ENCODE data around the gene MTHFSD.

The MTHFSD gene

DNA sequence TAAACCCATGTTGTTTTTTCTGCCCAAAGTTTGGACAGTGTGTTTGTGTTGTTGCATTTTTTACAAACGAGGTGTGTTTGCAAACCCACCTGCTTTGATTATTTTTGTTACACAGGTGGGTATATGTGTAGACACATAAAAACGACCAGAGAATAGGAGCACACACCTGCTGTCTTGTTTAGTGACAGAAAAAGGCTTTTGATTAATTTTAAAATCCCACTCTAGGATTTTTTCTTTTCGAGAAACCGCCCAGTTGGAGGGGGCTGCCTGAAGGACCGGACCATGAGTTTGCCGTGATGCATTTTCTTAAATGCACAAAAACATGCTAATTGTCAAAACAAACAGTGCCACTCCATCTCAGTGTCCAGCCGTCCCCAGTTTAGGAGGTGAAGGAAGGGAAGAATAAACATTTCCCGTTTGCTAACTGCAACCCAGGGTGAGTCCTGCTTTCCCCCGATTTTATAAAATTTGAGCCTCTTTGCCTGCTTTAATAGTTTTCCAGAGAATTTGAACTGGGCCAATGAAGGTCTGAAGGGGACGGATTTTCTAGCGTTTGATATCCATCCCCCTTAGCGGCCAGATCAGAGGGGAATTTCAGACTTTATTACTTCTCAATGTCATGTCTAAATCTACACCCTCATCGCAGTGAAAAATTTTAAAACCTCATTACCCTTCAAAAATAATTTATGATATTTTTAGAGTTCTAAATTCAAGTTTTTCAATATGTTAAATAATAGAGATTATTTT lies 14.8 kb upstream of the MTHFSD start:
- DNase-seq: no peak

DNA sequence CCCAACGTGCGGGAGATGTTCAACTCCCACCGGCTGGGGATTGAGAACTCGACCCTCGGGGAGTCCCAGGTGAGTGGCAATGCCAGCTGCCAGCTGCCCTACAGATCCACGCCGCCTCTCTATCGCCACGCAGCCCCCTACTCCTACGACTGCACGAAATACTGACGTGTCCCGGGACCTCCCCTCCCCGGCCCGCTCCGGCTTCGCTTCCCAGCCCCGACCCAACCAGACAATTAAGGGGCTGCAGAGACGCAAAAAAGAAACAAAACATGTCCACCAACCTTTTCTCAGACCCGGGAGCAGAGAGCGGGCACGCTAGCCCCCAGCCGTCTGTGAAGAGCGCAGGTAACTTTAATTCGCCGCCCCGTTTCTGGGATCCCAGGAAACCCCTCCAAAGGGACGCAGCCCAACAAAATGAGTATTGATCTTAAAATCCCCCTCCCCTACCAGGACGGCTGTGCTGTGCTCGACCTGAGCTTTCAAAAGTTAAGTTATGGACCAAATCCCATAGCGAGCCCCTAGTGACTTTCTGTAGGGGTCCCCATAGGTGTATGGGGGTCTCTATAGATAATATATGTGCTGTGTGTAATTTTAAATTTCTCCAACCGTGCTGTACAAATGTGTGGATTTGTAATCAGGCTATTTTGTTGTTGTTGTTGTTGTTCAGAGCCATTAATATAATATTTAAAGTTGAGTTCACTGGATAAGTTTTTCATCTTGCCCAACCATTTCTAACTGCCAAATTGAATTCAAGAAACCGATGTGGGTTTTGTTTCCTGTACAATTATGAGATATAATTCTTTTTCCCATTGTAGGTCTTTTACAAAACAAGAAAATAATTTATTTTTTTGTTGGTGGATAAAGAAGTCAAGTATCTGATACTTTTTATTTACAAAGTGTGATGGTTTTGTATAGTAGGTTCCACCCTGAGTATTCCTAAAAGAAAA lies 13.9 kb upstream of the MTHFSD start:
- no peak for DNase-seq

DNA sequence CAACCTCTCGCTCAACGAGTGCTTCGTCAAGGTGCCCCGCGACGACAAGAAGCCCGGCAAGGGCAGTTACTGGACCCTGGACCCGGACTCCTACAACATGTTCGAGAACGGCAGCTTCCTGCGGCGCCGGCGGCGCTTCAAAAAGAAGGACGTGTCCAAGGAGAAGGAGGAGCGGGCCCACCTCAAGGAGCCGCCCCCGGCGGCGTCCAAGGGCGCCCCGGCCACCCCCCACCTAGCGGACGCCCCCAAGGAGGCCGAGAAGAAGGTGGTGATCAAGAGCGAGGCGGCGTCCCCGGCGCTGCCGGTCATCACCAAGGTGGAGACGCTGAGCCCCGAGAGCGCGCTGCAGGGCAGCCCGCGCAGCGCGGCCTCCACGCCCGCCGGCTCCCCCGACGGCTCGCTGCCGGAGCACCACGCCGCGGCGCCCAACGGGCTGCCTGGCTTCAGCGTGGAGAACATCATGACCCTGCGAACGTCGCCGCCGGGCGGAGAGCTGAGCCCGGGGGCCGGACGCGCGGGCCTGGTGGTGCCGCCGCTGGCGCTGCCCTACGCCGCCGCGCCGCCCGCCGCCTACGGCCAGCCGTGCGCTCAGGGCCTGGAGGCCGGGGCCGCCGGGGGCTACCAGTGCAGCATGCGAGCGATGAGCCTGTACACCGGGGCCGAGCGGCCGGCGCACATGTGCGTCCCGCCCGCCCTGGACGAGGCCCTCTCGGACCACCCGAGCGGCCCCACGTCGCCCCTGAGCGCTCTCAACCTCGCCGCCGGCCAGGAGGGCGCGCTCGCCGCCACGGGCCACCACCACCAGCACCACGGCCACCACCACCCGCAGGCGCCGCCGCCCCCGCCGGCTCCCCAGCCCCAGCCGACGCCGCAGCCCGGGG lies 12.9 kb upstream of the MTHFSD start:
- no peak for DNase-seq

DNA sequence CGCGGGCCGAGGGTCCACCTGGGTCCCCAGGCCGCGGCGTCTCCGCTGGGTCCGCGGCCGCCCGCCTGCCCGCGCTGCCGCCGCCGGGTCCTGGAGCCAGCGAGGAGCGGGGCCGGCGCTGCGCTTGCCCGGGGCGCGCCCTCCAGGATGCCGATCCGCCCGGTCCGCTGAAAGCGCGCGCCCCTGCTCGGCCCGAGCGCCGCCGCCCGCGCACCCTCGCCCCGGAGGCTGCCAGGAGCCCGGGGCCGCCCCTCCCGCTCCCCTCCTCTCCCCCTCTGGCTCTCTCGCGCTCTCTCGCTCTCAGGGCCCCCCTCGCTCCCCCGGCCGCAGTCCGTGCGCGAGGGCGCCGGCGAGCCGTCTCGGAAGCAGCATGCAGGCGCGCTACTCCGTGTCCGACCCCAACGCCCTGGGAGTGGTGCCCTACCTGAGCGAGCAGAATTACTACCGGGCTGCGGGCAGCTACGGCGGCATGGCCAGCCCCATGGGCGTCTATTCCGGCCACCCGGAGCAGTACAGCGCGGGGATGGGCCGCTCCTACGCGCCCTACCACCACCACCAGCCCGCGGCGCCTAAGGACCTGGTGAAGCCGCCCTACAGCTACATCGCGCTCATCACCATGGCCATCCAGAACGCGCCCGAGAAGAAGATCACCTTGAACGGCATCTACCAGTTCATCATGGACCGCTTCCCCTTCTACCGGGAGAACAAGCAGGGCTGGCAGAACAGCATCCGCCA lies 12.1 kb upstream of the MTHFSD start:
- DNase-seq: no peak

DNA sequence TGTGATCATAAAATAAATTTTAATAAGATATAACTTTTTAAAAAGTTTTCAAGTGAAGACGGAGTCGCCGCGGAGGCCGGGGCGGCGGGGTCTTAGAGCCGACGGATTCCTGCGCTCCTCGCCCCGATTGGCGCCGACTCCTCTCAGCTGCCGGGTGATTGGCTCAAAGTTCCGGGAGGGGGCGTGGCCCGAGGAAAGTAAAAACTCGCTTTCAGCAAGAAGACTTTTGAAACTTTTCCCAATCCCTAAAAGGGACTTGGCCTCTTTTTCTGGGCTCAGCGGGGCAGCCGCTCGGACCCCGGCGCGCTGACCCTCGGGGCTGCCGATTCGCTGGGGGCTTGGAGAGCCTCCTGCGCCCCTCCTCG lies 11.5 kb upstream of the MTHFSD start, which contains the start of gene FOXC2:
Gene FOXC2 (plus strand): TSS at position 229 of the 365 bp plus-strand sequence. CDS start 507 bp downstream, outside the sequence.
- DNase-seq: no peak

DNA sequence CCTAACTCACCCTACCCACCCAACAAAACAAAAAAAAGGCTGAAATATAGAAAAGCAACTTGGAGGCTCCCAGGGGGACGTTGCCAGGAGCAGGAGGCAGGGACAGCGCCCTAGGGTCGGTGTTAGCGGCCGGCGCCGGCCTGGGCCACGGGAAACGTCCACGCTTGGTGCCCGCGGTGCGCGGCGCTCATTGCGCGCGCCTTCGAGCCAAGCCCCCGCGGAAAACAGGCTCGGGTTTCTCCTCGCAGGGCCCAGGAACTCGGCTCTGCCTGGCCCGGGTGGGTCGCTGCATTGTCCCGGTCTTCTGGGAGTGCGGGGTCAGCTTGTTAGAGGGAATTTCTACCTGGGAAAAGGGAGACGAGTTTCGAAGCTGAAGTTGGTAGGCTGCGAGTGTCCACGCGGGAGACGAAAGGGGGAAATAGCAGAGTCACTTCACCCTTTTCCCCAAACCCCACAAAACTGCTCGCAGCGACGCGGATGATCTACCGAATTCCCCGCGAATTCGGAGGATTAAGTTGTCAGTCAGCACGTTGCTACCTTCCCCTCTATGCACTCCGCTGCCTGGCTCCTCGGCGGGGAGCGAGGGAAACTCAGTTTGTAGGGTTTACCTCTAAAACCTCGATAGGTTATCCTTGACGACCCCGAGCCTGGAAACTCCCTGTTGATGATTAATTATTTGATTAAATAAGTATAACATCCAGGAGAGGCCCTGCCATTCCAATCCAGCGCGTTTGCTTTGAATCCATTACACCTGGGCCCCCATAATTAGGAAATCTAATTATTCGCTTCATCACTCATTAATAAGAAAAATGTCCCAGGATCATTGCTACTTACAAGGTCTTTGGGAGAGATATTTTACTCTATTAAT lies 10.8 kb upstream of the MTHFSD start:
- no peak for DNase-seq

DNA sequence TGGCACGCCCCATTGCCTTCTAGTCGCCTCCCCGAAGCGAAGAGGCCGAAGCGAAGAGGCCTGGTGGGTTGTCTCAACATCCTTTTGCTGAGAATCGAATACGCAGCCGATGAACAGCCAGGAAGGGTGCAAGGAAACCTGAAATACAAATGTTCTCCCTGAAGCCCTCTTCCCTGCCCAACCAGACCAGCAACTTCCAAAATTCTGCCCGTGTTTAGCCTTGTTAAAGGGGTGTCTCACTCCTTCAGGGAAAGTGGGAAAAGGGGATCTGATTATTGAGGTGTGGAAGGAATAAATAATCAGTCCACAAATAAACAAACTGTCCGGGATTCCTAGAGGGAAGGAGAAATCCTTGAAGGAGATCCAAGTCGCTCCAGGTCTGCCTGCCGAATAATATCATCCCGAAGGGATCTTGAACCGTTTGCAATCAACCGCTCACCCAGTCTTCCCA lies 10.2 kb upstream of the MTHFSD start:
- no peak for DNase-seq

DNA sequence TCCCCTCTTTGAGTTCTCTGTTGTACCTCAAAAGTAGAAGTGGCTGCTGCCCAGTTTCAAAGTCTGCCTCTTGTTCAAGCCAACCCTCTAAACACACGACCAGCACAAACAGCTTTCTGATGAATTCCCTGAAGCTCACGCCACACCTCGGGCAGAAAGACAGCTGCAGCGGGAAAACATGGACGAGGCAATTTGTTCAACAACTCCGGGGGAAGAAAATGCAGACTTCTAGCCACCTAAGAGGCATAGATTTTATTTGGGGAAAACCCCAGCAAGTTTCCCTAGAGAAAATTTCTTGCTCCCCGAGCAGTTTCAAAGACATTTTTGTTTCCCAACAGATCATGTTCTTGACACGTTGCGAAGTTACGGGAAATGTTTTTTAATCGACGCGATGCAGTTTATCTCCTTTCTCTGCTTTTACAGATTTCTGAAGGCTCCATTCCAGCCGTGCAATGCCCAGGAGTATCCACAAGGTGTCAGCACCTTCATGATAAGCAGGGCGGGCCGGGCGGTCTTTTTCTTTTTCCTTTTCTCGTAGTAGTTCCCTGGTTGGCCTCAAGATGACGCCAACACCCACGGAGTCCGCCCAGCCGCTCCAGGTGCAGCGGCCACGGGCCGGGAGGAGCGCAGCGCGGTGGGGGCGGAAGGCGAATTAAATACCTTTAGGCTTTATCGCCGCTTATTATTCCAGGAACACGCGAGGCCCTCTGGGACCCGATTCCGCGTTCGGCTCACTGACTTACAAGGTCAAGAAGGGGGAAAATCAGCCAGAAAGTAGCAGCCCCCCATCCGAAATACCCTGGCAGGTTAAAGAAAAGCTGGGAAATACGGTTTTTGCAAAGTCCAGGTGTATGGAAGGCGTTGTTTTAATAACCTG lies 8.7 kb upstream of the MTHFSD start:
- no peak for DNase-seq

DNA sequence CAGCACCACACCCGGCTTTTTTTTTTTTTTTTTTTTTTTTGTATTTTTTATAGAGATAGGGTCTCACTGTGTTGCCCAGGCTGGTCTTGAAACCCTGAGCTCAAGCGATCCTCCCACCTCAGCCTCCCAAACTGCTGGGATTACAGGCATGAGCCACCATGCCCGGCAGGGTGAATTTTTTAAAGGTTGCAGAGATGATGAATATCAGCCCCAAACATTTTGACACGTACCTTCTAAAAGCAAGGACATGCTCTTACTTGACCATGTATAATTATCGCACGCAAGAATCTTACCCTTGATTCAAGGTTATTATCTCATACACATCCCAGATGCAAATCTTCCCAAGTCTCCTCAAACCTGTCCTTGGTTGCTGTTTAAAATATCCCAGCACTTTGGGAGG lies 7.3 kb upstream of the MTHFSD start:
- no peak for DNase-seq

DNA sequence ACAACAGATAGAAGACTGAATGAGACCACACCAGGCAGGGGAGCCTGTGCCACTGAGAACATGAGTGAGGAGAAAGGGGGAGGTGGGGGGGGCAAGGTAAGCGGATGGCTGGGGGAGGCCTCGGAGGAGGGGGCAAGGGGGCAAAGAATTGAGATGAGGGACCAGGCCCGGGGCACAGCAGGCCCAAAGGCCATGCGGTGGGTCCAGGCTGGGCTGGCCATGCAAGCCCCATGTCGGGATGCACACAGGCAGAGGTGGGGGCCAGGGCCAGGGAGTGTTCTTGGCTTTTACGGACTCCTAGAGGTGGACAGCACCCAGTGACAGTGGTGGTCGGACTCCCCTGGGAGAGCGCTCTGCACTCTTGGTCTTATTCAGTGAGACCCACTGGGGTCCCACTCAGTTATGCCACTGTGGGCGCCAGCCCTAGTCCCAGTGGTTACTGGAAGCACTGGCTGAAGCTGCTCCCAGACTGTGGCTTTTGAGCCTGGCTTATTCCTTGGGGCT lies 4.8 kb upstream of the MTHFSD start:
- DNase-seq: no peak

DNA sequence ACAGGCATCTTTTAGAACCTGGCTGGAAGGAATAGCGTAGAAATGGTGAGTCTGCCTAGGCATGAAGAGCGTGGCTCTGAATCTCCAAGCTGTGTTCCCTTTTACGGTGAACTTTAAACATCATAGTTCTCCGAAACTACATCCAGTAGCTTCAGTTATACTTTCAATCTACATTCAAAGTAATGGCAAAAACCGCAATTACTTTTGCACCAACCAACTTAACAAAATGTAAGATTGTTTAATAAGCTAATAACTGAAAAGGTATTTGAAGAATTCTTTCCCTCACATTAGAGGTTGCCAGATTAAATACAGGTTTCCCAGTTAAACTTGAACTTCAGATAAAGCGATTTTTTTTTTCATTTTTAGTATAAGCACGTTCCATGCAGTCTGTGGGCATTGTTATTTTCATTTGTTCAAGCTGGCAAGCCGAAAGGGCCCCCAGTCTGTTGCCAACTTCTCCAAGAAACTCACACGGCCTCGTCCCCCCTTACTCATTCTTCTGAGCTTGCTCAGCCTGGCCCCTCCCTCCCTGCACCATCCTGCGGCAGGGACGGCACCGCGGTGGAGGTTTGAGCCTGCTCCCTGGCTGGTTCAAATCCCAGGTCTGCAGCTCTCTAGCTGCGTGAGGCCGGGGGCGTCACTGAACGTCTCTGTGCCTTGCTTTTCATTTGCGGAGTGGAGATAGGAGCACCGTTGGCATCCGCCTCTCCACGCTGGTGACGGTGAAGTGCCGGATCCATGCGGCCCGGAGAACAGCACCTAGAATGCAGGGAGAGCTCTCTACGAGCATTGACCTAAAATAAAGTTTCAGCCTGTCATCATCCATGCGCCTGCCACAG lies 3.5 kb upstream of the MTHFSD start:
- no peak for DNase-seq

DNA sequence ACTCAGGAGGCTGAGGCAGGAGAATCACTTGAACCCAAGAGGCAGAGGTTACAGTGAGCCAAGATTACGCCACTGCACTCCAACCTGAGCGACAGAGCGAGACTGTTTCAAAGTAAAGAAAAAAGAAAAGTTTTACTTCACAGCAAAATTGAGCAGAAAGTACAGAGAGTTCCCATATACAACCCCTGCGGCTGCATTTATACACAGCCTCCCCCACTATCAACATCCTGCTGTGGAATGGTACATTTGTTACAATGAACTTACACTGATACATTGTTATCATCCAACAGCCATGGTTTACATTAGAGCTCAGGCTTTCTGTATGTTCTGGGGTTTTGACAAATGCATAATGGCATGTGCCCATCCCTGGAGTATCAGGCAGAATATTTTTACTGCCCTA lies 2.6 kb upstream of the MTHFSD start:
- no peak for DNase-seq

DNA sequence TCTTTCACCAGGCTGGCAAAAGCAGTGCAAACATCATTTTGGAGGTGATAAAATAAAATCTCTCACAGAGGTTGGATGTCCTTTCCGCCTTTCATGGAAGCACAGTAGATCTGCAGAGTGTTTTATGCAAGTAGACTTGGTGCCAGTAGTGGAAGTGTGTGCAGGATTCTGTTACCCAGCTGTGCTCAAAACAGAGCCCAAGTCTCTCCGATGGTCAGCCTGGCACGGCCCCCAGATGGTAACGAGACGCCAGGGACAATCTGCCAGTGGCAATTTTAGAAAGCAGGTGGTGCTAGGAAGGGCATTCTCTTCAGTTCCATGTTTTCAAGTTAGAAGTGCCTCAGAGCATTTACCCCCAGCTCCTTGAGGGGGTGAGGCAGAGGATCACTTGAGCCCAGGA lies 1.5 kb upstream of the MTHFSD start:
- no peak for DNase-seq

DNA sequence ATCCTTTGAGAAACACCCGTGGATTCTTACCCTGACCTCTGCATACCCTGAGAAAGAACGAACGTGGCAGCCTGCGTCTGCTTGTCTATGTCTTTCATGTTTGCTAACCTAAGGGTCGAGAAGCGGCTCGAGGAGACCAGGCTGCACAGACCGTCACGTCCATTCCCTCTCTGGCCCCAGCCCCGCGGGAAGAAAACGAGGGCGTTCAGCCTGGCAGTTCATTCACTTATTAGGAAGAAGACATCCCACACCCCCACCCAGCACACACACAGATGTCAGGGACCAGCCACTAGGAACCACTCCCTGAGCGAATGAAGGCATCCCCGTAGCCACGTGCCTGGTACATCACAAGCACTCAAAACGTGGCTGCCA lies 655 bp upstream of the MTHFSD start:
- no peak for DNase-seq

DNA sequence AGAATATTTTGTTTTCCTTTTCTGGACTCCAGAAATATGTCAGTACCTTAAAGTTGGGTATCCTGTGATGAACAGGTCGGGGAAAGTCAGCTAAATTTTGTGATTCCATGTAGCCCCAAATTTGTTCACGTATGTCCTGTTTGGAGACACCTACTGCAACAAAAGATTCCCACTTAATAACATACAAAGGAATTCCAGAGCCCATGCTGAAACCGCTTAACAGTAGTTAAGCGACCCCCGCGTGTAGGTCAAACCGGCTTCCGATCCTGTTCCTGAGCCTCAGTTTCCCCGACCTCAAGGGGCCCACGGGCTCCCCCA lies 477 bp downstream of the MTHFSD start:
- DNase-seq: no peak

DNA sequence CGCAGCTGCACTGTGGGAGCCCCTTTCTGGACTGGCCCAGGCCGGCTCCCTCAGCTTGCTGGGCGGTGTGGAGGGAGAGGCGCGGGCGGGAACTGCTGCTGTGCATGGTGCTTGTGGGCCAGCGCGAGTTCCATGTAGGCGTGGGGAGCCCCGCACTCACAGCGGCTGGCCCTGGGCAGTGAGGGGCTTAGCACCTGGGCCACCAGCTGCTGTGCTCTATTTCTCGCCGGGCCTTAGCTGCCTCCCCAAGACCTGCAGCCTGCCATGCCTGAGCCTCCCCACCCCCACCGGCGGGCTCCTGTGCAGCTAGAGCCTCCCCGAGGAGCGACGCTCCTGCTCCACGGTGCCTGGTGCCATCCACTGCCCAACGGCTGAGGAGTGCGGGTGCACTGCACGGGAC lies 1.7 kb downstream of the MTHFSD start:
- DNase-seq: no peak

DNA sequence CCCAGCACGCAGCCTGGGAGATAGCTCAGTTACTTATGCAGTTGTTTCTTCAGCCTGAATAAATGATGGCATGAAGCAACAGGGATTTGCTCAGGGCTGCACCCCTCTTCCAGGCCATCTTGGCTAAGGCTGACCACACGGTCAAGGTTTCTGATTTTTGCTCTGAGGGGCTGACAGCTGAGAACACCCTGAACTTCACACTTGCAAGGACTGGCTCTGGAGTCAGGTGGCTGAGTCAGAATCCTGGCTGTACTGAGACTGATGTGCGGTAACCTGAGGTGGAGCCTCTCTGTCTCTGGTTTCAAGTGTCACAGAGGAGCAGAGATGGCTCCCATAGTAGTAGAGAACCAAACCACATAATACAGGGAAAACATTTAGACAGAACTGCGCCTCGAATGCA lies 4.8 kb downstream of the MTHFSD start:
- no peak for DNase-seq

DNA sequence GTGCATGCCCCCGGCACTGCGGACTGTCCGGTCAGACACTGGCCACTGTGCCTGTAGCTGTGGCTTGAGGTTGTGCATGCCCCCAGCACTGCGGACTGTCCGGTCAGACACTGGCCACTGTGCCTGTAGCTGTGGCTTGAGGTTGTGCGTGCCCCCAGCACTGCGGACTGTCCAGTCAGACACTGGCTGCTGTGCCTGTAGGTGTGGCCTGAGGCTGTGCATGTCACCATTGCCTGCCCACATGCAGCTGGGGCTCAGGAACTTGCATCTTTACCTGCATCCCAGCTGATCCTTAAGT lies 5.2 kb downstream of the MTHFSD start:
- no peak for DNase-seq

DNA sequence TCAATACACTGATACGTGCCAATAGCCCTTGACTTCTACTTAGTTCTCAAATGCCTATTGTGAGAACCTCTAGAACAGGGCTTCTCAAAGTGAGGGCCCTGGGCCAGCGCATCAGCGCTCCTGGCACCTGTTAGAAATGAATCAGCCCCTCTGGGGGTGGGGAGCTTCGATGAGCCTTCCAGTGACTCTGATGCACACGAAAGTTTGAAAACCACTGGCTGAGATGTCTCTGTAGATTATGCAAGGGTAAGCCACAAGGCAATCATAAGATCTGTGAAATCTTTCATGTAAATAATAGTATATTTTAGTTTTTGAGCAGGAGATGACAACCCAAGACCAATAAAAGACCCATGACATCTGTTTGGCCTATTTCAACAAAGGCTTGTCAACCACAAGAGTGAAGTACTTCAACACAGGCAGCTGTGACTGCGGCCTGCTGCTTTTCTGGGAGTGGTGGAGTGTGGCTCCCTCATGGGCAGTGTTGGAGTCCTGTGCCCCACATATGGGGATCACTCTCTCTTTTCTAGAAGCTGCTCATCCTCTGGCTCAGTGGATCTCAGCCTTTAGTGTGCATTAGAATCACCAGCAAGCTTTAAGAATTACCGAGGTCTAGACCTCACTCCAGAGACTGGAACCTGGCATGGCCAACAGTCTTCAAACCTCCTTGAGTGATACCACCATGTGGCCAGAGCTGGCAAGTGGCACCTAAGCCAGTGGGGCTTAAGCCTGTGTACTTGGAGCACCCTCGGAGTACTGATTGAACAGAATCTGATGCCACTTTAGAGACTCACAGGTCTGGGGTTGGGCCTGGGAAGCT lies 5.8 kb downstream of the MTHFSD start:
- no peak for DNase-seq

Measured in activated gamma-delta T cell (primary cell).